Measurements from ENCODE around the gene VAMP4.

The VAMP4 gene, protein sequence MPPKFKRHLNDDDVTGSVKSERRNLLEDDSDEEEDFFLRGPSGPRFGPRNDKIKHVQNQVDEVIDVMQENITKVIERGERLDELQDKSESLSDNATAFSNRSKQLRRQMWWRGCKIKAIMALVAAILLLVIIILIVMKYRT

DNA sequence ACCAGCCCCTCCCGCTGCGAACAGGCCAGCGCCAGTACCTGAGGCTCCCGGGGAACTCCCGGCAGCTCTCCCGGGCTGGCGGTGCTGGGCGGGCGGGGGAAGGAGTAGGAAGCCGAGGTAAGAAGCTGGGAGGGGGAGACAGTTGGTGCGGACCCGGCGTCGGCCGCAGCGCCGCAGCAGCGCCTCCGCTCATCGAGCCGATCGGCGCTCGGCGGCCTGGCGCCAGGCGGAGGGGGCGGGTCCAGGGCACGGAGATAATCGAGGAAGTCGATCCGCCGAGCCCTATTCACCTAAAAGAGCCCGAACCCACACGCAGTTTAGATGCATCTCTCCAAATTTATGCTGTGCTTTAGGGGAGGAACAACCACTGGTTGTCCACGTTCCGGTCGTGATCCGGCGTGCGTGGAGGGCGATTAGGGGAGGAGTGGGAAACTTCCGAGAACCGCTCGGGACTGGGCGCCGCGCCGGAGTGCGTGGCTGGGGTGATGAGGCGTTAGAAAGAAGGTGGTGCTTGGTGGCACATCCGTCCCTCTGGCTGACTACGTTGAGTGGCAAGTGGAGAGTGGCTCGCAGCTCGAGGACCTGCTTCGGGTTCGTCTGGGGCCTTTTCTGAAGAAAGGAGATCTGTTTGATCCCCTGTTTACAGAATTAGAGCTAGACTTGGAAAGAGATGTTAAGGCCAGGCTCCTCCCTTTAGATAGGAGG lies at the start of gene VAMP4:
Gene VAMP4, minus strand, starts transcription at position 194 of the 705 bp plus-strand sequence. CDS start 3,651 bp downstream, outside the sequence.
- DNase-seq: peak; percentile 86

DNA sequence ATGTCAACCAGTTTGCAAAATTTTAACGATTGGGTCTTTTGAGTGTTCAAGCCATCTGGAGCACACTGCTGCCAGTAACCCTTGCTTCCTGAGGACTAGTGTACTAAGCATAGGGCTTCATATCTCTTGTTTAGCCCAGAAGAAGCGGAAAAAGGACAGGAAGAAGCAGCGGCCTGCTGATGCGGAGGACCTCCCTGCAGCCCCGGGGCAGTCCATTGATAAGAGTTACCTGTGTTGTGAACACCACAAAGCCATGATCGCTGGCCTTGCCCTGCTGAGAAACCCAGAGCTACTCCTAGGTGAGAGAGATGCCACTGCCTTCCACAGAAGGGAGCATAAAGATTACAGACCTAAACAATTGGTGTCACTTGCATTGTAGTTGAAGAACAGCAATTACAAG lies 48.5 kb upstream of the VAMP4 start:
- DNase-seq: no peak

DNA sequence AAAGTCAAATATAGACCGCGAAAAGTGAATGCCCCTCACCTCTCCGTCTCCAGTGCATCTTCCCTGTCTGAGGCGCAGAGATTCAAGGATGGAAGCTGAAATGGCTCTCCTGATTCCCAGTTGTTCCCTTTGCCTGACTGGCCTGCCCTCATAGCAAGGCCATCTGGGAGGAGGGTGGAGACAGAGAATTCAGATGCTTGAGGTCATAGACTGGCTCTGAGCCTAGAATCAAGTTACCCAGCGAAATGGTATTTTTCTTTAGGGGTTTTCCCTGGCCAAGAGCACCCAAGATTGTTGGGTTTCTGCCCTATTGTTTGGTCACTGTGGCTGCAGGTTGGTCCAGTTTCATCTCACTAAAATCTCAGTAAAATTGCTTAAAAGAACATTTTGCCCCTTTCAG lies 46.8 kb upstream of the VAMP4 start:
- no peak for DNase-seq

DNA sequence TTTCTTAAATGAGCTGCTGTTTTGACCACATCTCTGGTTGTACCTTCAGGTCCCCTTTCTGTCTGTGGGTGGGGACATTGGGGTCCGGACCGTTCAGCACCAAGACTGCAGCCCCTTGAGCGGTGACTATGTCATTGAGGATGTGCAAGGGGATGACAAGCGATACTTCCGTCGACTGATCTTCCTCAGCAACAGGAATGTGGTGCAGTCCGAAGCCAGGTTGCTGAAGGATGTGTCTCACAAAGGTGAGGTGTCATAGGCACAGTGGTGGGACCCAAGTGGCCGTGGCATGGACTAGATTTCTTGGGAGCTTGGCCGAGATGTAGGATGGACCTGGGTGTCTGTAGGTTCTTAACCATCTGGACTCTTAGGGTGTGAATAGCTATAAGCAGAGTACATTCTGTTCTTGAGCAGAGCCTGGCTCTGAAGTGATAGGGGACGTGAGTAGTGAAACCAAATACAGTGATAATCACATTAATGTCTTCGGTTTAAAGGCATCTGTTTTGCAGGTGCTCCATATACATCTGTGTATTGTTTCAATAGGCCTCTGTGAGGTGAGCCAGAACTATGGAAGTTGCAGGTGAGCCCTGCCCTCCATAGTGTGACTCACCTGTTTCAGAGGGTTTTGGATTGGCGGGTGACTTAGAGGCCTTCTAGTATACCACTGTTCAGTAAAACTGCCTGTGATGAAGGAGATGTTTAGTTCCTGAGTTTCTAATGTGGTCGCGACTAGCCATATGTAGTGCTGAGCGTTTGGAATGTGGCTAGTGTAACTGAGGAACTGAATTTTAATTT lies 46.0 kb upstream of the VAMP4 start:
- no peak for DNase-seq

DNA sequence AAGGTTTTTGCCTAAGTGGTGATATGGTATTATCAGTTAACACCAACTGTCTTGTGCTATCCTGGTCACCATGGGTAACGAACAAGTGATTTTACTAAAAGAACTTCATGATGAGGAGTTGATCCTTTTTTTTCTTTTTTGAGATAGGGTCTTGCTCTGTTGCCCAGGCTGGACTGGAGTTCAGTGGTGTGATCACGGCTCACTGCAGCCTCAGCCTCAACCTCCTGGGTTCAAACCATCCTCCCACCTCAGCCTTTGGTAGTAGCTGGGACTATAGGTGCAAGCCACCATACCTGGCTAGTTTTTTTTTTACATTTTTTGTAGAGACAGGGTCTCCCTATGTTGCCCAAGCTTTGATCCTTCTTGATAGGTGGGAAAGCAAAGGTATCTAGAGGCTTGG lies 44.7 kb upstream of the VAMP4 start:
- no peak for DNase-seq

DNA sequence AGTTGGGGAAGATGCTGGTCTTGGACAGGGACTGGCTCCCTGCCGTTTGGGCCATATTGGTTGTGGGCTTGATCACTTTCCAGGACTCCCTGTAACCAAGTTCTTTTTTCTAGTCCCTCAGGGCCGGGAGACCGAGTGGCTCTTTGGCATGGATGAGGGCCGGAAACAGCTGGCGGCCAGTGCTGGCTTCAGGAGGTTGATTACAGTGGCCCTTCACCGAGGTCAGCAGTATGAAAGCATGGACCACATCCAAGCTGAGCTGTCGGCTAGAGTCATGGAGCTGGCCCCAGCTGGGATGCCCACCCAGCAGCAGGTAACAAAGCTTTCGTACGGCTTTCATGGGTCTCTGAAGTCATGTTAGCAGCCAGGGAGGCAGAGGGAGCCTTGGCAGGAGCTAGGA lies 43.9 kb upstream of the VAMP4 start:
- no peak for DNase-seq

DNA sequence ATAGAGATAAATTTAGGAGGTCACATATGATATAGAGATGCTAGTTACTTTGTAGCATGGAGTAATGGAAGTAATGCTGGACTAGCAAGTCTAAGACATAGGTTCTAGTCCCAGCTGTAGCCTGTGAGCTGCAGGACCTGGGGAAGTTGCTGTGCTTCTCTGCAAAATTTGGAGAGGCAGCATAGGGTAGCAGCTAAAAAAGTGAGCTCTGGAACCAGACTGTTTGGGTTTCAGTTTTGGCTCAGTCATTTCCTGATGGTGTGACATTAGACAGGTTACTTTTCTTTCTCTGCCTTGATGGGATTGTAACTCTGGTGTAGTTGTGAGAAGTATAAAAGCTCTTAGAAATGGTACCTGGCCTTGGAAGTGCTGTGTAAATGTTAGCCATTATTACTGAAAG lies 42.9 kb upstream of the VAMP4 start:
- DNase-seq: no peak

DNA sequence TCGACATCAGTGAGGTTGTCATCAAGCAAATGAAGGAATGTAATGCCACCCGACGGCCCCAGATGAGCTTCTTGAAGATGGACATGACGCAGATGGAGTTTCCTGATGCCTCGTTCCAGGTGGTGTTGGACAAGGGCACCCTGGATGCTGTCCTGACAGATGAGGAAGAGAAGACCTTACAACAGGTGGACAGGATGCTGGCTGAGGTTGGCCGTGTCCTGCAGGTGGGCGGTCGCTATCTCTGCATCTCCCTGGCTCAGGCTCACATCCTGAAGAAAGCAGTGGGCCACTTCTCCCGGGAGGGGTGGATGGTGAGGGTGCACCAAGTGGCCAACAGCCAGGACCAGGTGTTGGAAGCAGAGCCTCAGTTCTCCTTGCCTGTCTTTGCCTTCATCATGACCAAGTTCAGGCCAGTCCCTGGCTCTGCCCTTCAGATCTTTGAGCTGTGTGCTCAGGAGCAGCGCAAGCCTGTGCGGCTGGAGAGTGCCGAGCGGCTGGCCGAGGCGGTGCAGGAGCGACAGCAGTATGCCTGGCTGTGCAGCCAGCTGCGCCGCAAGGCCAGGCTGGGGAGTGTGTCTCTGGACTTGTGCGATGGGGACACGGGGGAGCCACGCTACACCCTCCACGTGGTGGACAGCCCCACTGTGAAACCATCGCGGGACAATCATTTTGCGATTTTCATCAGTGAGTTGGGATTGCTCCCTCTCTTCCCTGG lies 42.1 kb upstream of the VAMP4 start:
- no peak for DNase-seq

DNA sequence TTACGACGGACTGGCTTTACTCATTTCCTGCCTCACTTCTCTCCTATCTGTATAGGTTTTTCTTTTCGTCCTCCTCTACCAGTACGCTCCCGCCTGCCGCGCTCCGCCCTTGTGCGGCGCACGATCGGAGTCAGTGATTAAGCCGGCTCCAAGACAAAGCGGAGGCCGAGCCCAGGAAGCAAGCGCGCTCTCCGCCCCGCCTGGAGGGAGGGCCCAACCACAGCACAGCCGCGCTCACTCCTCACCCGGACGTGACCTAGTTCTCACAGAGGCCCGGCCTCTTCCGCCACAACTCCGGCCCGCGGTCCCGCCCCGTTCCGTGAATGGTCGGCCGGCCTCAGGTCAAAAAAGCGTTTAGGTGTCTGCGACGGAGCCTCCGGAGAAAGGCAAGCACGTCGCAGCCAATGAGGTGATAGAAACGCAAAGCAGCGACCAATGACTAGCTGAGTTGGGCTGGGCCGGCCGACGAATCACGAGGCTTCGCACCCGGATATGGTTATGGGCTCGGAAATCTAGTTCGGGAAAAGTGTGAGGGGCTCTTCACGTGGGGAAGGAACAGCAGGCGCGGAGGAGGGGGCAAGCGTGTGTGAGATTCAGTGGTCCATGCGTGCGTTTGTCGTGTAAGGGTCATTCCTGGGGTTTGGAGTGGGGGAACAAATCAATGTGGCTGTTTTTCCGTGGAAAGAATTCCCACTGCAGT lies 39.5 kb upstream of the VAMP4 start, which contains the start of gene METTL13:
Gene METTL13, plus strand, starts transcription at position 485 of the 700 bp plus-strand sequence. CDS start 308 bp downstream, outside the sequence.
- DNase-seq: peak; percentile 99

DNA sequence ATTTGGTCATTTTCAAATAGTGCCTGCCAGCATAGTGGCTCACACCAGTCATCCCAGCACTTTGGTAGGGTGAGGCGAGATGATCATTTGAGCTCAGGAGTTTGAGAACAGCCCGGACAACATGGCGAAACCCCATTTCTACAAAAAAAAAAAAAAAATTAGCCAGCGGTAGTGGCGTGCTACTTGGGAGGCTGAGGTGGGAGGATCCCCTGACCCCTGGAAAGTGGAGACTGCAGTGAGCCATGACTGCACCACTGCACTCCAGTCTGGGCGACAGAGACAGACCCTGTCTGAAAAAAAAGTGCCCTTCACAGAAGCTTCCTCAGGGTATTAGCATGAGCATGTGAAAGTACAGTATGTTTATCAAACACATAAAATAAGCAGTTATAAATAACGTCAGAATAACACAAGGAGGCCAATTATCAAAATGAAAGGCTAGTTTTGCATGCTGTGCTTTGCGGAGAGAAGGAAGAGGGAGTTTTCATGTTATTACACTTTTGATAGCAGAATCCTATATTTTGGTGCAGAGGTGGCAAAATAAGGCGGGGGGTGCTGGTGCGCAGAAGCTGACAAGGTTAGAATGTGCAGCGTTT lies 38.8 kb upstream of the VAMP4 start:
- DNase-seq: no peak

DNA sequence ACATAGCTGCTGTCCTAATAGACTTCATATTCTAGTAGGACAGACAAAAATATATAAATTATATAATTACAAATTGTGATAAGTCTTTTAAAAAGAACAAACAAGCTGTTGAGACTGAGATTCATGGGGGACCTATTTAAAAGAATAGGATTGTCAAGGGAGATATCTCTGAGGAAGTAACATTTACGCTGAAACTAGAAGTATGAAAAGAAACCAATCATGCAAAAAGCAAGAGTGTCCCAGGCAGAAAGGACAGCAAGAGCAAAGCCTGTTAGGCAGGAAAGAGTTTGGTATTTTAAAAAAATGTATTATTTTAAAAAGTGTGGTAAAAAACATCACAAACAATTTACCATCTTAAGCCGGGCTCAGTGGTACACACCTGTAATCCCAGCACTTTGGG lies 30.4 kb upstream of the VAMP4 start:
- DNase-seq: no peak

DNA sequence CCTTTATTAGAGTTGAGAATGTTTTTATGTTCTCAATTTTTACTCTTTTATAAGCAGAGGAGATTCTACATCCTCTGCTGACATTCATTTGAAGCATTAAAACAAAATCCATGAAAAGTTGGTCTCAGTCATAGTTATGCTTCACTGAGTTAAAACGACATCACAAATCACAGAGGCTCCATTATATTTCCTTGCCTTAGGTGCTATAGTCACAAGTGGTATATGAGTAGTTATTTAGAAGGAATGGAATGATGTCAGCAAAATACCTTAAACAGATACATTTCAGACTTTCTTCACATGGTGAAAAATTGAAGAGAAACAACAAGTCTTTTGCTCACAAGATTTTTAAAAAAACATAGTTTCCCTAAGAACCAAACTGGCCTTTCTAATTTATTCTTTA lies 27.9 kb upstream of the VAMP4 start:
- no peak for DNase-seq

DNA sequence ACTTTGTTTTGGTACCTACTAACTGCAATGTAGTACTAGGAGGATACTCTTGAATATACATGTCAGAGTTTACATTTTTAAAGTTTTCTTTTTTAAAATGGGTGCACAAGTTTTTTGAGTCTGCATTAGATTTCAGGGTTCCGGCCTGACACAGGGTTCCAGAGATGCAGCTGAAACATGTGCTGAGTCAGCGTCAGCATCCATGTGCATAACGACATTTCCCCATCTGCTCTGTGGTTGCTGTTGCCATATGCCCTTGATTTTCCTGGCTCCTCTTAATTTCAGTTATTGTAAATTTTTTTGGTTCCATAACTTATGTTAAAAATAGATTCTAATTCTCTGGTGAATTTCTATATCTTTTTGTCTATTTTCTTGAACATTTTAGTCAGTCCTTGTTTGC lies 27.3 kb upstream of the VAMP4 start:
- DNase-seq: no peak

DNA sequence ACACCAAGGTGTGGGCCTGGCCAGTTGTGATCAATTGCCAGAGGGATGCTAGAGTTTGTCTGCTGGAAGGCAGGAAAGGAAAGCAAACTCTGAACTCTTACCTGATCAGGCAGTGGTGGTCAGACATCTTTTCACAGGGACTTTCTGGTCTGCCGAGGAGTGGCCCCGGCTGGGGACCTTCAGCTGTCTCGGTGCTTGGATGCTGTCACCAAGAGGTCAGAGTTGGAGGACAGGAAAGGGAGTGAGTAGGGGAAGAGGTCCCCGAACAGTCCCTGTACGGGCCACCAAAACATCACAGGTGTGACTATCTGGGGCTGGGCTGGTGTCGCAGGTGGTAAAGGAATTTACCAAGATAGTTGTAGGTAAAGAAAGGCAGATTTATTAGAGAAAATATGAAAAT lies 21.9 kb upstream of the VAMP4 start:
- DNase-seq: no peak

DNA sequence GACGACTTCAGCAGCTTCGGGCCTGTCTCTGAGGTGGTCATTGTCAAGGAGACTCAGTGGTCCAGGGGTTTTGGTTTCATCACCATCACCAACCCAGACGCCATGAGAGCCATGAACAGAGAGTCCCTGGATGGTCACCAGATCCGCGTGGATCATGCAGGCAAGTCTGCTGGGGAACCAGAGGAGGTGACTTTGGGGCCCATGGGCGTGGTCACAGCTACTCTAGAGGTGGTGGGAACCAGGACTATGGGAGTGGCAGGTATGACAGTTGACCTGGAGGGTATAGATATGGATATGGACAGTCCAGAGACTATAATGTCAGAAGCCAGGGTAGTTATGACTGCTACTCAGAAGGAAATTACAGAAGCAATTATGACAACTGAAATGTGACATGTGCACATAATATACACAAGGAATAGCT lies 20.3 kb upstream of the VAMP4 start:
- no peak for DNase-seq

DNA sequence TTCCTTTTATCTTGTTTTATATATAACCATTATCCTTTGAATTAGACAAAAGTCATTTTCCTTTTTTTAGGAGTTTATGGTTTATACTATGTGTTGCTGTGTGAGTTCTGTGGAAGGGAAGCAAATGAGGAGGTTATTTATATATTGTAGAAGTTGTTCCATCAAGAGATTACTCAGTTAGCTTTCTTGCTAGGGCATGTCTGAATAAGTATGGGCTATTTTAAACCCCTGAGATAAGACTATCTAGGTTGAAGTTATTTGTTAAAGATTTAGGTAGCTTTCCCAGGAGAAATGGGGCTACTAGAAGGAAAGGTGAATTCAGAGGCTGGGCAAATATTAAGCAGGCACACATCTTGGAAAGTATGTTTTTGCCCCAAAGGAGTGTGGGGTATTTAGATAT lies 16.1 kb upstream of the VAMP4 start:
- DNase-seq: no peak

DNA sequence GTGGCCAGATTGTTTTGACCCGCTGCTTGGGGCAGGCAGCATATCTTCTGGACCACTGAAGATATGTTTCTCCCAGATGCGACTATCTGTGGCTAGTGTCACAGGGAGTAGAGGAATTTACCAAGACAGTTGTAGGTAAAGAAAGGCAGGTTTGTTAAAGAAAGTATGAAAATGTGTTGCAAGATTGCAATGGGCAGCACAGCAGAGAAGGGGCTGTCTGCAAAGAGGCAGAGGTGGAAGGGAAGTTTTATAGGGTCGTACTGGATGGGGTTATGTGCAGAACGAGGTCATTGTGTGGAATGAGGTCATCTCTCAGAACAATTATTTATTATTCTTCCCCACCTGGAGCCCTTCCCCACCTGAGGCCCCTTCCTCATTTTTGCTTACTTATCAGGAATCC lies 15.0 kb upstream of the VAMP4 start:
- no peak for DNase-seq

DNA sequence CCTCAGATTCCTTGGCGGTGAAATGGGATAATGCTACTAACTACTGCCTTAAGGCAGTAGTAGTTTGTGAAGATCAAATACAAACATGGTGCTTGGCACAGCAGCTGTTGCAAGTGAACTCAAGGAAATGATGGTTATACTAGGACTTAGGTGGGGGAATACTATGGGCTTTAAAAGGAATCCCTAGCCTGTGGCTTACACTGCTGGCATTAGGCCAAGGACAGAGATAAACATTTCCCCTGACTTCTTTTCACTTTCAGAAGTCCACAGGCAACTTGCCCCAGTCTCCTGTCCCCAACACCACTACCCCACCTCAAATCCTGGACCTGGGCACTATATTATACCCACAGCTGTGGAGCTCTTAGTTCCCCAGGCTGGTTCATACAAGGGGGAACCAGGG lies 13.1 kb upstream of the VAMP4 start:
- no peak for DNase-seq

DNA sequence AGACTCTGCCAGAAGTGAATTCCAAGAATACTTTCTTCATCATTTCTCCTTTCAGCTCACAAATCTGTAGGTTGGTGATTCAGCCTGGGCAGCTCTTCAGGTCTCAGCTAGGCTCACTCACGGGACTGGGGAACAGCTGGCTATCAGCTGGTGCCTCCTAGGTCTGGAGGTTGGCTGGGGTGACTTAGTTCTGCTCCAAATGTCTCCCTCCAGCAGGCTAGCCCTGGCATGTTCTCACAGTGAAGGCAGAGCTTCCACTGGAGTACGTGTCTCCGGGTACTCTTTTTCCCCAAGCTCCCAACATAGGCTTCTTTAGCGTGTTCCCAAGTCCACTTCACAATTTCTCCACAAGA lies 12.5 kb upstream of the VAMP4 start:
- DNase-seq: no peak

DNA sequence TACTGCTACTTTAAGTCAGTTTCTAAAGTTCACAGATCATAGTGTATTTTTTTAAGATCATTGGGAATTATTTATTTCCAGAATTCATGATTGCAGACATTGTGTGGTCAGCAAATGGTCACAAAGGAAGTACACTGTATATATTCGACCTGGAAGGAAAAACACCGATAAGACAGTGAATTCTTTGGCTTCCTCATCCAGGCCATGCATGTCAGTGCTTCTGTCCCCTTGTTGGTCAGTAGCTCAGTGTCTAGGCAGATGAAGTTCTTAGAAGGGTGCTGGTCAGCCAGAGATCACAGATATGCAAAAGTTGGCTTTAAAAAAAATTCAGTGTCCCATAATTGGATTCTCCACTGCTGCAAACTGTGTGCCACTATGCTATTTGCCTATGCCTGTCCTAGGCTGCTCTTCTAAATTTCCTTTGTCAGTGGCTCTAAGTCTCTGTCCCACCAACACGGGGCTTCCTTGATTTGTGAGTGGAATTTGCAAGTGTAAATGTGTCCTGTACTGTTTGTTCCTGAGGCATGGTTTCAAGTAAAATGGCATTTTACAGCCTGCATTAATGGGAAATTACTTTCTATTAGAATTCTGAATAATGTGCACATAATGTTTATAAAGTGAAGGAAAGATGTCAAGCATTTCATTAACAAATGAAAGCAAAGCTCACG lies 12.0 kb upstream of the VAMP4 start:
- DNase-seq: no peak

DNA sequence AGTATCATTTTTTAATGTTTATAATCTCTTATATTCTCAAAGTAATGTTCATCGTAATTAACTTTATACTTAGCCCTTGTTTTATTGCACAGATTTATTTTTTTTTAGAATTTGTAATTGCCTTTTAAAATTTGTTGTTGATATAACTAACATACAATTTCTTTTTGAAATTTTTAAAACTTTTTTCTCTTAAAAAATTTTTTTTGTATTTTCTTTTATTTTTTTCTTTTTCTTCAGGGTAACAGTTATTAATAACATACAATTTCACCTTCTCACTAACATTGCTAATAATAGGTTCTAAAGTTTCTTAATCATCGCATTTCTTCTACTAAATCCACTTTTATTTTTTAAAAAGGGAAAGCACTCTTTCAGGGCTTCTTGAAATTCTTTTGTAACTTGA lies 11.3 kb upstream of the VAMP4 start:
- DNase-seq: no peak

DNA sequence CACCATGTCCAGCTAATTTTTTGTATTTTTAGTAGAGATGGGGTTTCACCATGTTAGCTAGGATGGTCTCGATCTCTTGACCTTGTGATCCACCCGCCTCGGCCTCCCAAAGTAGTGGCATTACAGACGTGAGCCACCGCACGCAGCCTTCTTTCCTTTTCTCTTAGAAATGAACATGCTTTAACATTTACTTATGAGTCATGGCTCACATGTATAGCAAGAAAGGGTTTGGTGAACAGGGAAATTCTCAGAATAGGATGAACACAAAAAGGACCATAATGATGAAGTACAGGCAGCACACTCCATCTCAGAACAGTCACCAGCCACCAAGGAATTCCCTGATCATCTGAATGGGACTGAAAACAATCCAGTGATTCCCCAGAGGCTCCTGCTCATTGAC lies 9.4 kb upstream of the VAMP4 start:
- no peak for DNase-seq
